GM21825 (cell line): ENCODE measurements around the gene TXNDC8.
A peak's percentile ranks its signal among the peaks of the same experiment; 100 is the strongest.
"Not testable (repeated sequence)": the region's sequence is repeated elsewhere in the genome, so short reads cannot be mapped to it uniquely, and the experiment has no call there.

Experiments used
- ATAC-seq: cut with Tn5 transposase; IDR thresholded peaks from one replicate; pipeline ENCODE4 v1.9.1; 2021; ENCODE audit warnings: mild to moderate bottlenecking, moderate library complexity; ENCODE audit not compliant: unreplicated experiment

TXNDC8 gene

DNA sequence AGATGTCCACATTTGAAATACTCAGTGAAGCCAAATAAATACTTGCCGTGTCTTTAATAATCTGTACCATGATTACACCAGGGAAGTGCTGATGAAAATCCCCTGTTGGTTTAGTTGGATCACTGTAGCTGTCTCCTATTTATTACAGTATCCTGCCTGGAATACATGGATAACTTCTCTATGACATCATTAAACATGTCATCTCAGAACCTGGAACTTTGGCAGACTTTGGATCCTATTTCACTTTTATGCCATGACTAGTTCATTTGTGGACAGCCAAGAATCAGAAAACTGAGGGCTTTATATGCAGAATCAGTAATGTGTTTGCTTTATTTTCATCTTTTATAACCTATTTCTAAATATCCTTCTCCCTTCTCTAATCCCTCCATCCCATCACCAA, at the start of gene TXNDC8:
Gene TXNDC8 (minus strand): TSS at position 137 of the 400 bp plus-strand sequence.
- ATAC-seq: no peak

DNA sequence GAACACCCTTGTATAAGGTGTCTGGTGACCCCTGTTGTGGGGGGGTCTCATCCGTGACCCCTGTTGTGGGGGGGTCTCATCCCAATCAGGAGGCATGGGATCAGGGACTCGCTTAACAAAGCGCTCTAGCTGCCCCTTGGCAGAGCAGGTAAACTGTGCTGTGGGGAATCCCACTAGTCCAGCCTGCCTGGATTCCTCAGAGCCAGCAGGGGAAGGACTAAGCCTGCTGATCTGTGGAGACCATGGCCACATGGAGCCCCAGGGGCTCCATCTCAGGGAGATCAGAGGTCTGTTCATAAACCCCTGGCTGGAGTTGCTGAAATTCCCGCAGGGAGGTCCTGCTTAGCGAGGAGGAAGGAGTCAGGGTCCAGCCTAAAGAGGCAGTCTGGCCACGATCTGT, 45.8 kb upstream of the TXNDC8 start:
- ATAC-seq: no peak

DNA sequence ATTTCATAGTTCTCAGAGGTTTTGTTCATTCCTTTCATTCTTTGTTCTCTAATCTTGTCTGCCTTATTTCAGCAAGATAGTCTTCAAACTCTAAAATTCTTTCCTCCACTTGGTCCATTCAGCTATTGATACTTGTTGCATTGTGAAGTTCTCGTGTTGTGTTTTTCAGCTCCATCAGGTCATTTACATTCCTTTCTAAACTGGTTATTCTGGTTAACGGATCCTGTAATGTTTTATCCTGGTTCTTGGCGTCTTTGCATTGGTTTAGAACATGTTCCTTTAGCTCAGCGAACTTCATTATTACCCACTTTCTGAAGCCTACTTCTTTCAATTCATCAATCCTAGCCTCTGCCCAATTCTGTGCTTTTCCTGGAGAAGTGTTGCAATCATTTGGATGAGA, 45.1 kb upstream of the TXNDC8 start:
- ATAC-seq: no peak

DNA sequence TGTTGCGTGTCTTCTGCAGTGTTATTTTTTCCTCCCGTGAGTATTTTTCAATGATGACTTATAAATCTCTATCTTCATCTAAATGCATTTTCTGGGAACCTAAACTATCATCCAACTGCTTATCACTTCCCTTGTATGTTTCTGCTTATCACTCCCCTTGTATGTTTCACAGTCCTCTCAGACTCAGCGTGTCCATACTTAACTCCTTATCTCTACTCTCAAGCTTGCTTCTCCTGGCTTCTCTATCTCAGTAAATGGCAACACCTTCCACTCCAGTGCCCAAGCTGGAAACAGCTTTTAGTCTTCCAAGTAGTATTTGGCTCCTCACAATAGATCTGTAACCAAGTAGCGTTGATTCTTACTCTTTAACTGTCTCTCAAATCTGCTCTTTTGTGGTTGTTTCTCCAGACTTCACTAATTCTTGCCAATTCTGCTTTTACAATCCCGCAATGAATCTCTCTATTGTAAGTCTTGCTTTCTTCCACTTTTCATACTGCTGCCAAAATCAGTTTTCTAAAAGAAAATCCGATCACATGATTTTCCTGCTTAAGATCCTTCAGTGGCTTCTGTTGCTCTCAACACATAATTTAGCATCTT, 33.8 kb upstream of the TXNDC8 start:
- no peak for ATAC-seq

DNA sequence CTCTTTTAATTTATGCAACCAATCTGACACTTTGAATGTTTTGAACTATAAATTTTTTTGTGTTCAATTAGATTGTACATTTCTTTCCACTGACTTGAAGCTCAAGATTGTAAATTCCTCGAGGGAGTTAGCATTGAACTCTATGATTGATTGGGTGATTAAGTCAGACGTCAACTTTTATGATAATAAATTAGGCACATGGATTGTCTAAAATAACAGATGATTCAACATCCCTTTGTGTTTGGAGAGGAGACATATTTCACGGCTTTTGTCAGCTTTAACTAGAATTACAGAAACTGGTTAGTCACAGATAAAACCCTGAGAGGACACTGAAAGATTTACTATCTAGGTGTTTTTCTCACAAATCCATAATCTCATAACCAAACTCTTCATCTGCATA, 32.7 kb upstream of the TXNDC8 start:
- ATAC-seq: no peak

DNA sequence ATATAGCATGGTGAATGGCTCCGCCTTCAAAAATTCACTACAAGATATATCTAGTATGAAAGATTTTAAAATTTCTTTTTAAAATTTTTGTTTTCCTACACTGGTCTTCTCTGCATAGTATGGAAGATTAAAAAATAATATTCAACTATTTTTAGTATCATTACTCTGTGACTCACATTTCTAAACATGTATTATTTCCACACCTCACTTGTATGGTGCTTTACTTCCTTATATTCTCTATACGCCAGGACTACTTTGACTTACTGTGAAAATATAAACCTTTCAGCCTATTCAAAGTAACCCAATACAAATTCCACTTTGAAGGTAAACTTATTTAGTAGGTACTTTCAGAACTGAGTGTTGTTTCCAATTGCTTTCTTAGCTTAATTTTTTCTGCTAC, 26.8 kb upstream of the TXNDC8 start:
- no peak for ATAC-seq

DNA sequence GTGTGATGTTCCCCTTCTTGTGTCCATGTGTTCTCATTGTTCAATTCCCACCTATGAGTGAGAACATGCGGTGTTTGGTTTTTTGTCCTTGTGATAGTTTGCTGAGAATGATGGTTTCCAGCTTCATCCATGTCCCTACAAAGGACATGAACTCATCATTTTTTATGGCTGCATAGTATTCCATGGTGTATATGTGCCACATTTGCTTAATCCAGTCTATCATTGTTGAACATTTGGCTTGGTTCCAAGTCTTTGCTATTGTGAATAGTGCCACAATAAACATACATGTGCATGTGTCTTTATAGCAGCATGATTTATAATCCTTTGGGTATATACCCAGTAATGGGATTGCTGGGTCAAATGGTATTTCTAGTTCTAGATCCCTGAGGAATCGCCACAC, 21.3 kb upstream of the TXNDC8 start:
- ATAC-seq: not testable (repeated sequence)

DNA sequence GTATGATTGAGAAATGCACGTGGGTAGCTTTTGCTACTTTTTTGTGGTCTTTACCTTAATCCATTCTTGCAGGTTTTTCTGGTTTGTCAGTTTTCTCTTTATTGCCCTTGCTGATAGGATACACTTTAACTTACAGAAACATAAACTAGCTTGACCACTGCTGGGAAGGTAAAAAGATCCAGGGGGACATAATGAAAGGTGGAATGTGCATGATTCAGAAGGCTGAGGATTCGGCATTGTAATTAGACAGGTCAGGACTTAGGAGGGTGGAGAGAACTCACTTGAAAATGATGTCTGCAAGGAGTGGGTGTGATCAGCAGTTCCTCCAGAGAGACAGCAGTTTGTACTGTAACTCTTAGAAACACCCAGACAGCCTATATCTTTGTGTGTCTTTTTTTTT, 19.8 kb upstream of the TXNDC8 start:
- ATAC-seq: no peak

DNA sequence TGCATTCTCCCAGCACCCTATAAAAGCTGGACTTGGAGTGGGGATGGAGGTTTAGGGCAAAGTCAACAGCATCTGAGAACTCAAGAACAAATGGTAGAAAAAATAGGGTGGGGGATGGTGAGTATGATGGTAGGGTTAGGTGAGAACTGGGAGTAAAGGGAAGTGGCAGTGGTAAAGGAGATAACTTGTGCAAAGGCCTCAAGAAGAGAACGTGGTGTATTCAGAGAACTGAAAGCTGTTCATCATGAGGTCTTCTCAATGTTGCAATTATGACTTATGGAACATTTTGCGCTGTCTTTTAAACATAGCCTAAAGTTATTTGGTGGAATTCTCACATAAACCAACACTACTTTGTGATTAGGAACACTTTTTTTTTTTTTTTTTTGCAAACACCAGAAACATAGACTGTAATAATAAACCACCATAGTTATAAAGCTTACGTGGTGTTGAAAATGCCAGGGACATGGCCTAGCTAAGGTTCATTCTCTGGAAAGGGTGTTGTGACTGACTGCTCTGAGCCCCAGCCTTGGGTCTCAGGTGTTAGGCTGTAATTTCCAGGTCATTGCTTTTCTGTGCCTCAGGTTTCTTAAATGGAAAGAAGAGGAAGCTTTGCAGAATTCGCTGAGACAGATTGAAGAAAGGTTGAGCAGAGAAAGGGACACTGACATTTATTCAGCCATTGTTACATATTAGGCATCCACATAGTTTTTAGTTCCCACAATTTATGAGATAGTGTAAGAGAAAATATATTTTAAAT, 19.2 kb upstream of the TXNDC8 start:
- no peak for ATAC-seq

DNA sequence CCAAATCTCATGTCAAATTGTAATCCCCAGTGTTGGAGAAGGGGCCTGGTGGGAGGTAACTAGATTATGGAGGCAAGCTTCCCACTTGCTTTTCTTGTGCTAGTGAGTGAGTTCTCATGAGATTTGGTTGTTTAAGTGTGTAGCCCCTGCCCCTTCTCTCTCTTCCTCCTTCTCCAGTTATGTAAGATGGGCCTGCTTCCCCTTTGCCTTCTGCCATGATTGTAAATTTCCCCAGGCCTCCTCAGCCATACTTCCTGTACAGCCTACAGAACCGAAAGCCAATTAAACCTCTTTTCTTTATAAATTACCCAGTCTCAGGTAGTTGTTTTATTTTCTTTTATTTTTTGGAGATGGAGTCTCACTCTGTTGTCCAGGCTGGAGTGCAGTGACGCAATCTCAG, 18.2 kb upstream of the TXNDC8 start:
- no peak for ATAC-seq

DNA sequence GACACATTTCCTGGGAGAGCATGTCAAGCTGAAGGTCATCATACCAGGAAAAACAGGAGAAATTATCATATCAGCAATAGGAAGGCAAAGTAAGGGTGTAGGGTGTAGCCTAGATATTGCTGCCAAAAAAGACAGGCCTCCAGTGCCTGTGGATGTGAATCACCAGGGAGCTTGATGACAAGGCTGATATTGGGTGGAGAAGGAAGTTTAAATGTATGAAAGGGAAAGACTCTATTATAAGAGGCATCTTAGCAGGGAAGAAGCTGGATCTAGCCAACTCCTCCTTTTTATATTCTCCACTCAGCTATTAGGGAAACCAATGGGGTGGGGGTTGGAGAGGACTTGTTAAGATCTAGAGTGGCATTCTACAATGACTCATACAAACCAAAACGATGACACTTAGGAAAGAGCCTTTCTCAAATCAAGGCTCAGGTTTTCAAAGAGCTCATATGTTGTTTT, 13.4 kb upstream of the TXNDC8 start:
- no peak for ATAC-seq

DNA sequence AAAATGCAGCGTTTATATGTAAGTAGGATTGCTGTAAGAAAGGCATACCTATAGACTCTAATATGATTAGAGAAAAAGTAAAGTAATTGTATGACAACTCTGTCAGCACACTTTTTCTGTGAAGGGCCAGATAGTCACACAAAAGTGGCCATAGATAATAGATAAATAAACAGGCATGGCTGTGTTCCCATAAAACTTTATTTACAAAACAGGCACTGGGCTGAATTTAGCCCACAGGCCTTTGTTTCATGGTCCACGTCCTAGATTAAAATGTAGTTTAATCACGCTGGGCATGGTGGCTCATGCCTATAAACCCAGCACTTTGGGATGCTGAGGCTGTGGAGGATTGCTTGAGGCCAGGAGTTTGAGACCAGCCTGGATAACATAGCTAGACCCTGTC, 8.7 kb upstream of the TXNDC8 start:
- ATAC-seq: no peak

DNA sequence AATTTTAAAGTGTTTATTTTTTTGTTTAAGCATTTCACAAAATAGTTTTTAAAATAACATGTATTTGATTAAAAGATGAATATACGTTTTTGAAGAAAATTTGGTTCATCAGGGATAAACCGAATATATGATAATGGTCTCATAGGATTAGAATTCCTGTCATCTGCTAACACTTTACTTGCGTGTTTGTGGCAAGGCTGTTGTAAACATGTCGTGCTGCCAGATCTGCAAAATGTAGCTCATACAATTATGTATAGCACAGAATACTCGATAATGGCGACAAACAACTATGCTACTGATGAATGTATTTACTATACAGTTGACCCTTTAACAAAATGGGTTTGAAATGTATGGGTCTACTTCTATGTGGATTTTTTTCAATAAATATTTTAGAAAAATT, 7.2 kb upstream of the TXNDC8 start:
- no peak for ATAC-seq

DNA sequence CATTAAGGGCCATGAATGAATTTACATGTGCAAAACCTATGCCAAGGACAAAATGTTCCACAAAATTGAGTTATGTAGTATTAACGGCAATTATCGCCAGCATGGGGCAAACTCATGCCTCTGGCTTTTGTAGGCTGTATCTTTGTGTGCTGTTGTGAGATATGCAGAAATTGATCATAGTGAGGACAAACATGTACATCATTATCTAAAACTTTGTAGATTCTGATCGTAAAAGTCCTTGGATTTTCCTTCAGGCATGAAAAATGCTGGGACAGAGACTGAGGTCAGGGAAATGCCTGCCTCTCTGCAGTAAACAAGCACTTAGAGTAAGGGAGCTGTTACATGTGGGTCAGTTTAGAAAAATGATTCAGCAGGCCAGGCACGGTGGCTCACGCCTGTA, 5.9 kb upstream of the TXNDC8 start:
- no peak for ATAC-seq

DNA sequence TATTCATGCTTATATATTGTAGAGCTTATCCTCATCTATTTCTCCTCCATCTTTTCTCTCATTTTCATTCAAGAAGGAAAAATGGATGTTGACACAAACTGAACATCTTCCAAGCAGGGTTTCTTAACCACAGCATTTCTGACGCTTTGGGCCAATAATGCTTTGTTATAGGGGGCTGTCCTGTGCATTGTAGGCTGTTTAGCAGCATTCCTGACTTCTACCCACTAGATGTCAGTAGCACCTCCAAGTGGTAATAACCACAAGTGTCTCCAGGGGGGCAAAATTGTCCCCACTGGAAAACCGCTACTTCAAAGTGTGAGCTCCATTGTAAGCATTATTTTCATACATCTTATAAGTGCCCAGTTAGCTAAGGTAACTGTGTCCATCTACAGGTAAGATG, 2.6 kb upstream of the TXNDC8 start:
- no peak for ATAC-seq

DNA sequence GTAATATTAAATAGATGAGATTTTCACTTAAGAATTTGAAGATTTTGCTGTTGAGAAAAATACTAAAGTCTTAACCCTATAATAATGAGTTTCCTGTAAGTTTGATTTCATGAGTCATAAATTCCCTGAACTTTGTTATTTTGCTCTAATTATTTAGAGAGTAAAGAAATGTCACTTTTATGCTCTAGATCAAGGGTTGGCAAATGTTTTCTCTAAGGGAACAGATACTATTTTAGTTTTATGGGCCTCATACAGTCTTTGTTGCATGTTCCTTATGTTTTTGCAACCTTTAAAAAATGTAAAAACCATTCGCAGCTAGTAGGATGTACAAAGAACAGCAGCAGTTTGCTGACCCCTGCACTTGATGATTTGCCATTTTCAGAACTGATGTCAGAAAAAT, 480 bp upstream of the TXNDC8 start:
- ATAC-seq: no peak

DNA sequence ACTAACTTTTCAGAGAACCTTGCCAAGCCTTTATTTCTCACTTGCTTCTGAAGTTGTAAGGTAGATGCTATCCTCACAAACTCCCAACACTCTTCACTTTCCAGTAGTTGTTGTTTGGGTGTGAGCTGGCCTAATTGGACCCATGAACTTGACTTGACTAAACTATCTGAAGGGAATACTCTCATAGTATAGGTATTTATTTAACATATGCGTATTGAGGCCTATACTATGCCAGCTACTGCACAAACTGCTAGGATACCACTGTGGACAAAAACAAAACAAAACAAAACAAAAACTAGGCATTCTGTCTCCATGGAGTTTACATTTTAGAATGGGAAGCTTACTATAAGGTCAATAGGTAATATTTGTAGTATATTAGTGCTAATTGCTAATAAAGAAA, 1.3 kb downstream of the TXNDC8 start:
- ATAC-seq: no peak

DNA sequence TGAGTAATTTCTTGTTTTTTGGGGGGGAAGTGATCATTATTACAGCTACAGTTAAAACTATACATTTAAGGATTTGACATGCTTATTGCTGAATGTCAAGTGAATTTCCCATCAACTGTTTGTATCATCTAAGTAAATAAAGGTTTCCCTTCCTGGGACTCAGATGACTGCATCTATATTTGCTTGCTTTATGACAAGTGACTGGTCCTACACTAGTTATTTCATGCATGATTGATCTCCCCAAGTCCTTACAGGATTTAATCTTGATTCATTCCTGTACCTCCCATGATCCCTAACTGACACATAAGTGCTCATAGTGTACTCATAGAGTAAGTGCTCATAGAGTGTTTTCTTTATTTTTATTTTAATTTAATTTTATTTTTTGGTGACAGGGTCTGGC, 2.8 kb downstream of the TXNDC8 start:
- ATAC-seq: no peak

DNA sequence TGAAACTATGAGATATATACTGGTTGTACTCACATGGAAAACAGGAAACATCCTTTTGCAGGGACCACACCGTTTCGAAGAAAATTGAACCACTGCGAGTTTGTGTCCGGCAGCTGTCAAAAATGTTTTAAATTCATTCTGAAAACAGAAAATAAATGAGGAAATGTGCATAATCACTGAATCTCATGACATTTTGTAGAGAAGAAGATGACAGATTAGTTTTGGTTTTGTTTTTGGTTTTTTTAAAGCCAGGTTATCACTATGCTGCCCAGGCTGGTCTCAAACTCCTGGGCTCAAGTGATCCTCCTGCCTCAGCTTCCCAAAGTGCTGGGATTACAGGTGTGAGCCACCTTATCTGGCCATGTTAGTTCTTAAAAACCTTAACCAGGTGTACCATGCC, 3.5 kb downstream of the TXNDC8 start:
- ATAC-seq: peak; percentile 72

DNA sequence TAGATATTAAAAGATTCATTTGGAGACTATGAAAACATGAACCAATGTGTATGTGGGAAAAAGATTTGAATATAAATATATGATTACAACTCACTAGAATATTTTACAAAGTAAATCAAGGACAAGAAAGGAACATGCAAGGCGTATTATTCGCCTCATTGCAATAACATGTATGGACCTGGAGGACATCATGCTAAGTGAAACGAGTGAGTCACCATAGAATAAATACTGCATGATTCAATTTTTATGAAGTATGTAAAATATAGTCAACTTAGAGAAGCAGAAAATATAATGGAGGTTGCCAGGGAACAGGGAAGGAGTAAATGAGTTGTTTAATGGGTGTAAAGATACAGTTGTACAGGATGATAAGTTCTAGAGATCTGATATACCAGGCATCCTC, 4.9 kb downstream of the TXNDC8 start:
- no peak for ATAC-seq

DNA sequence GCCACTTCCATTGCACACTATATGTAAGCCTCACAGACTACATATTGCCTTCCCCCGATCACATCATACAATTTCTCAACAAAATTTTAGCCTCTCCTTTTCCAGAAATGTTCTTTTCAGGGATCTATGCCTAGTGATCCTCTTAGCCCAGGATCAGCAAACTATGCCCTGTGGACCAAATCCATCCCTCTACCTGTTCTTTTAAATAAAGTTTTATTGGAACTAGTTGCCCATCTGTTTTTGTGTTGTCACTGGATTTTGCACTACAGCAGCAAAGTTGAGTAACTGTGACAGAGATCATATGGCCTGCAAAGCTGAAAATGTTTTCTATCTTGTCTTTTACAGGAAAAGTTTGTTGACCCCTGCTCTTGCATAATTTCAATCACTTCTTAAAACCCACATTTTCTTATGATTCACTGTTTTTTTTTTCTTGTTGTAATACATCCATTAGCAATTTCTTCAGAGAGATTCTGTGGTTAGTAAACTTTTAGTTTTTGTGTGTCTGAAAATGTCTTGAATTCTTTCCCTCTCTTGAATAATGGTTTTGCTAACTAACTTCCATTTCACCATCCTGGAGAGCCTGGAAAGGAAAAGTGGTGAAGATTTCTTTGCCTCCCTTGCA, 7.1 kb downstream of the TXNDC8 start:
- no peak for ATAC-seq

DNA sequence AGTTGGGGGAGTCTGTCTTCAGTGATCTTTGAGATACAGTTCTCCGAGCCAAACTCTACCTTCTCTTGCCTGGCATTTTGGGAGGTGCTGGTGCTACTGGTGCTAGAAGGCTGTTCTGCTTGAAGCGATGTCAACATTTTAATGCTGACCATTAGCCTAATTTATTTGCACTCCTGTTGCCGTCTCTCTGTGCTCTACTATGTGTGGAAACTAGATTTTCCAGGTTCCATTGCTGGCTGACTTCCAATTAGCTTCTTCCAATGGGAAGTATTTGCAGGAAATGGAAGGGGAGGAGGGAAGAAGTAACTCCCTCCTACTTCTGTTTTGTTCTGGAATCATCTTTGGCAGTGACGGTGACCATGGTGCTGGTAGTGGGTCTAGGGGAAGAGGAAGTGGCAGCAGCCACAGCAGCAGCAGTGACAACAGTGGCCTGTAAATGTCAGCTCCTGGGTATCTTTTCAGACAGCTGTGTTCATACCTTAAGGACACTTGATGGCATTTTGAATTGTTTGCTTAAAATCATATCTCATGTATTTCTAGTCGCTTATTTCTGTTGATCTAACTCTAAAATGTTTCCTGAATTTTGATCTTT, 7.9 kb downstream of the TXNDC8 start:
- ATAC-seq: no peak
